Kidney (tissue), 14 donors: Measurements from ENCODE around the gene TAPT1. TPM values are rescaled to one million over a fixed set of nuclear protein-coding genes. Genes with fewer than 3 reads are reported as not detected.

ENCODE experiments used
- DNase-seq, 5 donors: peaks; one replicate each; pipeline ENCODE4 v3.0.0-alpha.2; 2013 to 2020
- FAIRE-seq: peaks from 2 replicates; lab custom pipeline; 2012; peaks lifted over from hg19 to GRCh38; lab: Jason Lieb, UNC
- H3K27ac ChIP-seq, 2 donors: one replicate each; pipeline ENCODE4 v1.7.0; 2013; ENCODE audit warnings: low read depth in 2 of 2, low read length in 2 of 2, inconsistent platforms in 1 of 2
- H3K27me3 ChIP-seq: one replicate; pipeline ENCODE4 v1.7.1; 2013; ENCODE audit warnings: low read length, inconsistent platforms; ENCODE audit not compliant: control insufficient read depth, insufficient read depth
- H3K36me3 ChIP-seq, 3 donors: one replicate each; pipeline versions ENCODE4 v1.7.0 to v1.7.1; 2013; ENCODE audit warnings: low read length in 3 of 3, control low read depth in 1 of 3, inconsistent platforms in 1 of 3; ENCODE audit not compliant: insufficient read depth in 3 of 3, control insufficient read depth in 2 of 3
- H3K4me1 ChIP-seq, 3 donors: one replicate each; pipeline versions ENCODE4 v1.7.0 to v1.7.1; 2013; ENCODE audit warnings: low read length in 3 of 3, inconsistent platforms in 1 of 3, low read depth in 1 of 3; ENCODE audit not compliant: control insufficient read depth in 2 of 3, insufficient read depth in 2 of 3
- H3K4me3 ChIP-seq, 3 donors: one replicate each; pipeline versions ENCODE4 v1.7.0 to v1.8.1; 2013; ENCODE audit warnings: low read length in 3 of 3, control low read depth in 1 of 3, inconsistent platforms in 1 of 3
- H3K9ac ChIP-seq, 3 donors: one replicate each; pipeline versions ENCODE4 v1.7.0 to v1.7.1; 2013; ENCODE audit warnings: low read length in 3 of 3, control low read depth in 1 of 3, inconsistent platforms in 1 of 3
- H3K9me3 ChIP-seq, 3 donors: one replicate each; pipeline versions ENCODE4 v1.7.0 to v1.7.1; 2013; ENCODE audit warnings: low read length in 3 of 3, control low read depth in 1 of 3, inconsistent platforms in 1 of 3; ENCODE audit not compliant: control insufficient read depth in 2 of 3, insufficient read depth in 1 of 3
- intact Hi-C: fragments of 100-400 bp; cut with DNase I; formaldehyde crosslinking; loops from one replicate; pipeline ENCODE4 v1.11.1; 2022
- polyA plus RNA-seq: library from polyadenylated mRNA; stranded (reverse); fragments of 350-450 nt; fragmentation: Illumina TruSeq; extraction: RNeasy Lipid Tissue Mini Kit (QIAGEN cat#74804); gene quantifications from one replicate; pipeline ENCODE4 v1.2.3, GENCODE V29; 2014; ENCODE audit warnings: low read depth, low replicate concordance; ENCODE audit not compliant: insufficient read depth
- total RNA-seq: library from RNA; stranded (reverse); fragmentation: NEBNext Ultra II Directional; extraction: Animal tissue kit (Norgen Biotek cat#: 25700); gene quantifications from one replicate; pipeline ENCODE4 v1.2.1, GENCODE V29; 2021
- TF ChIP-seq, protein P1 (sequence below): IDR thresholded peaks from 3 replicates; pipeline ENCODE4 v1.5.1; 2012; ENCODE audit warnings: mild to moderate bottlenecking, moderate library complexity, borderline replicate concordance; ENCODE audit not compliant: insufficient read depth; ENCODE audit errors: extremely low read depth
- donor health status: control.
- donor health status: control.
- donor health status: control.
- donor health status: control.
- donor health status: control.
- donor health status: DM: yes; HTN: yes; CAD: no.
- donor health status: Normal renal cell carcinoma (clear cell type).

The TAPT1 gene
- total and polyA plus RNA-seq, 2 donors from 2014 or later = 20.8 to 36.8 TPM

GRCh38 chr4:16187455-16187854, 38.8 kb downstream of the TAPT1 start:
- Histone ChIP-seq H3K27ac (no peak overlapping the region), H3K27me3 (no peaks in the 10 kb centered on the region), H3K36me3 (peaks cover 3 to 37% (median 18%) of the 10 kb centered on the region in 3 donors), H3K9ac (no peak overlapping the region), H3K4me1 (no peaks in the 10 kb centered on the region), H3K4me3 (no peak overlapping the region), H3K9me3 (no peaks in the 10 kb centered on the region)
- intact Hi-C loops = no loop called here
- FAIRE-seq (no peak), DNase-seq (no peak)
- TF ChIP-seq, protein P1, sequence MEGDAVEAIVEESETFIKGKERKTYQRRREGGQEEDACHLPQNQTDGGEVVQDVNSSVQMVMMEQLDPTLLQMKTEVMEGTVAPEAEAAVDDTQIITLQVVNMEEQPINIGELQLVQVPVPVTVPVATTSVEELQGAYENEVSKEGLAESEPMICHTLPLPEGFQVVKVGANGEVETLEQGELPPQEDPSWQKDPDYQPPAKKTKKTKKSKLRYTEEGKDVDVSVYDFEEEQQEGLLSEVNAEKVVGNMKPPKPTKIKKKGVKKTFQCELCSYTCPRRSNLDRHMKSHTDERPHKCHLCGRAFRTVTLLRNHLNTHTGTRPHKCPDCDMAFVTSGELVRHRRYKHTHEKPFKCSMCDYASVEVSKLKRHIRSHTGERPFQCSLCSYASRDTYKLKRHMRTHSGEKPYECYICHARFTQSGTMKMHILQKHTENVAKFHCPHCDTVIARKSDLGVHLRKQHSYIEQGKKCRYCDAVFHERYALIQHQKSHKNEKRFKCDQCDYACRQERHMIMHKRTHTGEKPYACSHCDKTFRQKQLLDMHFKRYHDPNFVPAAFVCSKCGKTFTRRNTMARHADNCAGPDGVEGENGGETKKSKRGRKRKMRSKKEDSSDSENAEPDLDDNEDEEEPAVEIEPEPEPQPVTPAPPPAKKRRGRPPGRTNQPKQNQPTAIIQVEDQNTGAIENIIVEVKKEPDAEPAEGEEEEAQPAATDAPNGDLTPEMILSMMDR = no peak

- TF ChIP-seq, protein P1 = no peak
- no peaks in the 10 kb centered on the region for H3K4me1 ChIP-seq
- no peak overlapping the region for H3K27ac ChIP-seq
- no peaks in the 10 kb centered on the region for H3K27me3 ChIP-seq
- DNase-seq (no peak), FAIRE-seq (no peak)
- H3K9me3 ChIP-seq = no peaks in the 10 kb centered on the region
- H3K9ac ChIP-seq = no peak overlapping the region
- intact Hi-C loops = no loop called here
- no peak overlapping the region for H3K4me3 ChIP-seq
- H3K36me3 ChIP-seq = peaks cover 3 to 37% (median 18%) of the 10 kb centered on the region in 3 donors
Measured at GRCh38 chr4:16186986-16187385, 39.3 kb downstream of the TAPT1 start.

GRCh38 chr4:16183604-16184003, 42.7 kb downstream of the TAPT1 start:
- H3K4me3 ChIP-seq = no peak overlapping the region
- DNase-seq (no peak), FAIRE-seq (no peak)
- intact Hi-C loops = no loop called here
- no peak overlapping the region for H3K9ac ChIP-seq
- peaks cover 3 to 21% (median 13%) of the 10 kb centered on the region in 3 donors for H3K36me3 ChIP-seq
- TF ChIP-seq, protein P1 = no peak
- no peak overlapping the region for H3K27ac ChIP-seq
- H3K27me3 ChIP-seq = no peaks in the 10 kb centered on the region
- no peaks in the 10 kb centered on the region for H3K9me3 ChIP-seq
- H3K4me1 ChIP-seq = no peaks in the 10 kb centered on the region

DNA sequence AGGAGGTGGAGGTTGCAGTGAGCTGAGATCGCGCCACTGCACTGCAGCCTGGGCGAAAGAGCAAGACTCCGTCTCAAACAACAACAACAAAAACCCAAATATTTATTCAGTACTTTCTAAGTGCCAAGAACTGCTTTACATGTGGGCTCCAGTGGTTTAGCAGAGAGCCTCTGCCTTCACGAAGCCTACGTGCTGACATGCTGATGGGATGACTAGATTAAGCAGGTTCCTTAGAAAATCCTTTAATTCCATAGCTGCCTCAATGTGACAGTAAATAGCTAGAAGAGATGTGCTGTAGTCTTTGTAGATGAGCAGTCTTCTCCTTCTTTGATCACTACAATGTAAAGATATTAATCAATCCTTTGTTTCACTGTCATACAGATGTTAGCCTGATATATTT, 49.6 kb downstream of the TAPT1 start:
- no peak for DNase-seq
- Histone ChIP-seq H3K4me1 (no peaks in the 10 kb centered on the region), H3K27ac (no peak overlapping the region), H3K4me3 (no peak overlapping the region), H3K9ac (no peak overlapping the region), H3K27me3 (no peaks in the 10 kb centered on the region), H3K9me3 (no peaks in the 10 kb centered on the region), H3K36me3 (peaks cover 3 to 11% (median 6%) of the 10 kb centered on the region in 3 donors)
- no peak for FAIRE-seq
- intact Hi-C loops = no loop called here
- TF ChIP-seq, protein P1 = no peak
